ENCODE results near the gene CCT6A.
"Not testable (repeated sequence)": the region's sequence is repeated elsewhere in the genome, so short reads cannot be mapped to it uniquely, and the experiment has no call there.

Gene CCT6A, protein sequence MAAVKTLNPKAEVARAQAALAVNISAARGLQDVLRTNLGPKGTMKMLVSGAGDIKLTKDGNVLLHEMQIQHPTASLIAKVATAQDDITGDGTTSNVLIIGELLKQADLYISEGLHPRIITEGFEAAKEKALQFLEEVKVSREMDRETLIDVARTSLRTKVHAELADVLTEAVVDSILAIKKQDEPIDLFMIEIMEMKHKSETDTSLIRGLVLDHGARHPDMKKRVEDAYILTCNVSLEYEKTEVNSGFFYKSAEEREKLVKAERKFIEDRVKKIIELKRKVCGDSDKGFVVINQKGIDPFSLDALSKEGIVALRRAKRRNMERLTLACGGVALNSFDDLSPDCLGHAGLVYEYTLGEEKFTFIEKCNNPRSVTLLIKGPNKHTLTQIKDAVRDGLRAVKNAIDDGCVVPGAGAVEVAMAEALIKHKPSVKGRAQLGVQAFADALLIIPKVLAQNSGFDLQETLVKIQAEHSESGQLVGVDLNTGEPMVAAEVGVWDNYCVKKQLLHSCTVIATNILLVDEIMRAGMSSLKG

DNA sequence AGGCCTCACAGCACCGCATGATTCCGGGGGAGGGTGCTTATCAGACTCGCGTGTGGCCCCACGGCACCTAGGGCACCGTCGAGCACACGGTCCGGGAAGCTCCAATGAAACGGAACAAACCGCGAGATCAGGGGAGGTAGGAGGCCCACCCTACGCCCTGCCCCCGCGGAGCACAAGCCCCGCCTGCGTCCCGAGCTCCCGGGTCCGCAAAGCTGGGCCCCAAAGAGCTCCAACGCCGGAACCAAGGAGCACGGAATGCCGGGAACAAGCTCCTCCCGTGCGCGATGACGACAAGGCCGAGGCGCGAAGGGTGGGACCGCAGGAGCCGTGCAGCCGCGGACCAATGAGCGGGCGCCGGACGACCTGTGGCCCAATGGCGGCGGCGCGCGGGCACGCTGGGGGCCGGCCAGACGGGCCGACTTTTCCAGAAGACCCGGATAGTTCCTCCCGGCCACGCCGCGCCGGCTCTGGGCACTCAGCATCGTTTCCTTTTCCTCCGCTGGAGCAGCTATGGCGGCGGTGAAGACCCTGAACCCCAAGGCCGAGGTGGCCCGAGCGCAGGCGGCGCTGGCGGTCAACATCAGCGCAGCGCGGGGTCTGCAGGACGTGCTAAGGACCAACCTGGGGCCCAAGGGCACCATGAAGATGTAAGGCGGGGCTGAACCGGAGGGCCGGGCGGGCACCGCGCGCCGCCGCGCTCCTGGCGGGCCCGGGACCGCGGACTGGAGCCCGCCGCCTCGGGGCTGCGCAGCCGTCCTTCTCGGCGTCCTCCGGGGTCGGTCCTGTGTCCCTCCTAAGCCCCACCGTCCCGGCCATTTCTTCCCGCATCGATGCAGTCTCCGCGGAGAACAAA, at the start of gene CCT6A, which contains the start of gene PSPH:
CCT6A (plus strand) TSS at position 427 of the 853 bp plus-strand sequence; CDS start at position 511, 84 bp downstream.
PSPH (minus strand) TSS at position 106 of the 853 bp plus-strand sequence. CDS start 30,232 bp downstream, outside the sequence.
- DNase-seq (ENCODE audit: low read depth) = peak; percentile 89

GRCh38 chr7:56003749-56004148, 47.8 kb upstream of the CCT6A start:
- DNase-seq (ENCODE audit: low read depth) = no peak

- no peak for DNase-seq (ENCODE audit: low read depth)
These were observed 44.4 kb upstream of the CCT6A start for GRCh38 chr7:56007167-56007652.

DNA sequence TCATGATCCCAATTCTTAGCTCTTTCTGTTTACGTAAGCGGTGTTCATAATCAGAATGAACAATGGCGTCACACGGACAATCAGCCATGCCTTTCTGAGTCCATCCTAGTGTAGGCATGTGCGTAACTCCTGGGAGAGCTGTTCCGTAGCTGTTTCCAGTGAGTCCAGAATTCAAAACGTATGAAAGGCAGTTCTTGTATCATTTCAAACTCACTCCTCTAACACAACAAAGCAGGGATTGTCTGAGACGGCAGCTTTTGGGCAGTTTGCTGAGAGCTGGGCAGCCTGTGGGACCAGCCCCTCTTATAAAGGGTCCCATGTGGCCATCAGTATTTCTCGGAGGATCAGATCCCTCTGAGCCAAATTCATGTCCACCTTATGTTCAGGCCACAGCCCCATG, 43.7 kb upstream of the CCT6A start:
- no peak for DNase-seq (ENCODE audit: low read depth)

DNA sequence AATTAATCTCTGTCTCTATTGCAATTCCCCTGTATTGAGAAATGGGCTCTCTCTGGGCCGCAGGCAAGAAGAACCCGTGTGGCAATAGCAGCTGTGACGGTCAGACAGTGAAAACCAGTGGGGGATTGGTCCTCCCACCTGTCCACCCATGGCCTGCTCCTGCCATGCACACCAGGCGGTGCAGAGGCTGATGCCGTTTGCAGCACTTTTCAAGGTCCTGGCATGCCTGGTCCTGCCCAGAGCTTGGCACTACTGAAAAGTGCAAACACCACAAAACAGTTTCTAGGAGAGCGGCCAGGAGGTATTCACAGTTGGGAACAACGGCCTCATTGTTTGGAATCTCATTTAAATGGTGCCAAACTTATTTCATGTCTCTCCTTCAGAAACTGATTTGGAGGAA, 41.9 kb upstream of the CCT6A start:
- no peak for DNase-seq (ENCODE audit: low read depth)

GRCh38 chr7:56017015-56017414, 34.5 kb upstream of the CCT6A start:
- DNase-seq (ENCODE audit: low read depth) = not testable (repeated sequence)

GRCh38 chr7:56019501-56019900, 32.1 kb upstream of the CCT6A start:
- no peak for DNase-seq (ENCODE audit: low read depth)

DNA sequence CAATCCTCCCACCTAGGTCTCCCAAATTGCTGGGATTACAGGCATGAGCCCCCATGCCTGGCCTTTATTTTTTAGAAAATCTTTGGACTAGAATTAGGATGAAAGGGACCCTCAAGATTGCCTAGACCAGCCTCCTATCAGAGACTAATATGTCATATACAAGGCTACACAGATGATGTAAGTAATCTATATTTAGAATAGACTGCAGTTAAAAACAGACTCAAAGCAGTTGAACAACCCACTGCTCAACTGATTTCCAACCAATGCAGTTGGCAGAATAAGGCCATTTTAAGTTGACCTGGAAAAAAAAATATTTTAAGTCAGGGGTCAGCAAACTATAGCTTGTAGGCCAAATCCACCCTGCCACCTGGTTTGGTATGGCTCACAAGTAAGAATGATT, 28.1 kb upstream of the CCT6A start:
- DNase-seq (ENCODE audit: low read depth) = no peak

DNA sequence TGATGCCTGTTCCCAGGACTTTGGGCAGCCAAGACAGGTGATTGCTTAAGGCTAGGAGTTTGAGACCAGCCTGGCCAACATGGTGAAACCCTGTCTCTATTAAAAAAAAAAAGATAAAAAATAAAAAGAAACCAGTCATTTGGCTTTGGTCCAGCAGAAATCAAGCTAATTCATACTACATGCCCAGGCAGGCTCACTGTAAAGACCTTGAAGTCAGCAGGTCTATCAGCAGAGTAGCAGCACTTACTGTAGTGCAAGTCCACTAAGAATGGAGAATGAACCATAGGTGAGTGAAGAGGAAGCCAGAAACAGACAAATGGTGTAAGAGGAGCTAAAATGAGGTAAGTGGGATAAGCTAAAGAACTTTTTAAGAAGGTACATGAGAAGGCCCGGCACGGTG, 25.0 kb upstream of the CCT6A start:
- no peak for DNase-seq (ENCODE audit: low read depth)

DNA sequence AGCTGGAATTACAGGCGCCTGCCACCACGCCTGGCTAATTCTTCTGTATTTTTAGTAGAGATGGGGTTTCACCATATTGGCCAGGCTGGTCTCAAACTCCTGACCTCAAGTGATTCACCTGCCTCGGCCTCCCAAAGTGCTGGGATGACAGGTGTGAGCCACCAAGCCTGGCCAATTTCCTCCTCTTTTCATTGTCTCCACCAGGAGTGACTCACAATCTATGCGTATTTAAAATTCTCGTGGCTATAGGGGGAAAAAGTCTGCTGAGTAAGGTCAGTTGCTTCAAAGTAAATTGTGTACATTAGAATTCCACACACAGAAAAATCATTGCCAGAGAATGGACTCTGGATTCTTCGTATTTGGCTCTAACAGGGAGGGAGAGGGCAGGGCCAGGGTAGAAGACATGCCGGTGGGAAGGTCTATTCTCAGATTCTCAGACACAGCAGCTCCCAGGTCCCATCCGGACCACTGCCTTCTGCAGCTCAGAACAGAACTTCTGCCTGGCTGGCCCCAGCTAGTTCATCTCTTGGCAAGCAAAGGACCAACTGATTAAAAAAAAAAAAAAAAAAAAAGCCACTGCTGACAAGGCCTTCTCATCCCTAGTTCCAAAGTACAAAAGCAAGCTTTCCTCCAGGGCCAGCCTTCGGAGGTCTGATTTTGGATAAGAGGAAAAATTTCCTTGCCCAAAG, 22.5 kb upstream of the CCT6A start:
- no peak for DNase-seq (ENCODE audit: low read depth)

DNA sequence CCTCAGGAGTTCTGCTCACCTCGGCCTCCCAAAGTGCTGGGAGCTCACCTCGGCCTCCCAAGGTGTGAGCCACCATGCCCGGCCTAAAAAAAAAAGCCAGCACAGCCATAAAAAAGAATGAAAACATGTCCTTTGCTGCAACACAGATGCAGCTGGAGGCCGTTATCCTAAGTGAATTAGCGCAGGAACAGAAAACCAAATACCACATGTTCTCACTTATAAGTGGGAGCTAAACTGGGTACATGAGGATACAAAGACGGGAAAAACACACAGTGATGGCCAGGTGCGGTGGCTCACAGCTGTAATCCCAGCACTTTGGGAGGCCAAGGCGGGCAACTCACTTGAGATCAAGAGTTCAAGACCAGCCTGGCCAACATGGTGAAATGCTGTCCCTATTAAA, 21.2 kb upstream of the CCT6A start:
- no peak for DNase-seq (ENCODE audit: low read depth)

- not testable (repeated sequence) for DNase-seq (ENCODE audit: low read depth)
These were observed 20.0 kb upstream of the CCT6A start for GRCh38 chr7:56031556-56031955.

DNA sequence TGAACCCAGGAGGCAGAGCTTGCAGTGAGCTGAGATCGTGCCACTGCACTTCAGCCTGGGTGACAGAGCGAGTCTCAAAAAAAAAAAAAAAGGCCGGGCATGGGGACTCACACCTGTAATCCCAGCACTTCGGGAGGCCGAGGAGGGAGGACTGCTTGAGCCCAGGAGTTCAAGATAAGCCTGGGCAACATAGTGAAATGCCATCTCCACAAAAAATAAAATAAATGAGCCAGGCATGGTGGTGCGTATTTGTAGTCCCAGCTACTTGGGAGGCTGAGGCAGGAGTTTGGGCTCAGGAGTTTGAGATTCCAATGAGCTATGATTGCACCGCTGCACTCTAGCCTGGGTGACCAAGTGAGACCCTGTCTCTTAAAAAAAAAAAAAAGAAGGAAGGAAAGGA, 19.0 kb upstream of the CCT6A start:
- not testable (repeated sequence) for DNase-seq (ENCODE audit: low read depth)

DNA sequence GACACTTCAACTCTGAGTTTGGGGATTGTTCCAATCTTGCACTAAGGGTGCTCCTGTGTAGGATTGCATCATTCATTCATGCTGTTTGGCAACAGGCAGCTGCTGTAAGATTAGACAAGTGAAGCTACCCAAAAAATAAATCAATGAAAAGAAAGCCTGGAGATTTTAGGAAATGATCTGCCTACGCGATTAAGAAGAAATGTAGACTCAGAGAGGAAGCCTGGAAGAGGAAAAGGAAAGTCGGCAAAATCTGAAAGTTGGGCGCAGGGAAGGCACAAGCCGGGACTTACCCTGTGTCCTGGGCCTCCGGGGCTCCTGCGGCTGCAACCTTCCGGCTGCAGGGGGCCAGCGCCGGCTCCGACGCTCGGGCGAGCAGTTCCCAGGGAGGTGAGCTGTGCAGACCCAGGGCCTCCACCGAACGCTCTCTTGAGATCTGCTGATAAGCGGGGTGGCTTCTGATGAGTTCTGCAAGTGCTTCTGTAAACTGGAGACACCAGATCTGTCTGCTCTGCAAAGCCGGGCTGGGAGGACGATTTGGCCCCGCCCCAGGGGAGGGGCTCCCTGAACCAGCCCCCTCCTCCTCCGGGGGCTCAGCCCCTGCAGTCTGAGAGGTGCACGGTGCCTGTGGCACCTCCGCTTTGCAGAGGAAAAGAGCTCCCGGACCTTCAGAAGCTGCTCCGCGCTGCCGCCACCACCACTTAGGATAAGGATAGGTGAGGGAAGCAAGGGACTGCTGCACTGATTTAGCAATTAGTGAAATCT, 17.7 kb upstream of the CCT6A start:
- peak; percentile 57 for DNase-seq (ENCODE audit: low read depth)

DNA sequence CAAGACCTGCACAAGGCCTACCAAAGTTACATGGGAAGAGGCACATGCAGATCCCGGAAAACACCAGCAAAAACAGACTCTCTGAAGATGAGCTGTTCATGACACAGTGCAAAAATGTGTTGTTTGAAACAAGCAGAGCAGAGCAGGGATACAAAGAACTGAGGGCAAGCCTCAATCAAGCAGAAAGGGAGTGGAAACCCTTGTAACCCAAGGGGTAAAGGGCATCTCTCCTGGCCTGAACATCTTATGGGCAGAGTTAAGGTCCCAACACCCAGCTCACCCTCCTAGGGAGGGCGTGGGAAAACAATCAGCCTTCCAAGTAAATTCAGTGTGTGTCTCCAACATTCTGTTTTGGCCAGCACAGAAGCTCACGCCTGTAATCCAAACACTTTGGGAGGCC, 10.8 kb upstream of the CCT6A start:
- no peak for DNase-seq (ENCODE audit: low read depth)

GRCh38 chr7:56045758-56046157, 5.8 kb upstream of the CCT6A start:
- not testable (repeated sequence) for DNase-seq (ENCODE audit: low read depth)

DNA sequence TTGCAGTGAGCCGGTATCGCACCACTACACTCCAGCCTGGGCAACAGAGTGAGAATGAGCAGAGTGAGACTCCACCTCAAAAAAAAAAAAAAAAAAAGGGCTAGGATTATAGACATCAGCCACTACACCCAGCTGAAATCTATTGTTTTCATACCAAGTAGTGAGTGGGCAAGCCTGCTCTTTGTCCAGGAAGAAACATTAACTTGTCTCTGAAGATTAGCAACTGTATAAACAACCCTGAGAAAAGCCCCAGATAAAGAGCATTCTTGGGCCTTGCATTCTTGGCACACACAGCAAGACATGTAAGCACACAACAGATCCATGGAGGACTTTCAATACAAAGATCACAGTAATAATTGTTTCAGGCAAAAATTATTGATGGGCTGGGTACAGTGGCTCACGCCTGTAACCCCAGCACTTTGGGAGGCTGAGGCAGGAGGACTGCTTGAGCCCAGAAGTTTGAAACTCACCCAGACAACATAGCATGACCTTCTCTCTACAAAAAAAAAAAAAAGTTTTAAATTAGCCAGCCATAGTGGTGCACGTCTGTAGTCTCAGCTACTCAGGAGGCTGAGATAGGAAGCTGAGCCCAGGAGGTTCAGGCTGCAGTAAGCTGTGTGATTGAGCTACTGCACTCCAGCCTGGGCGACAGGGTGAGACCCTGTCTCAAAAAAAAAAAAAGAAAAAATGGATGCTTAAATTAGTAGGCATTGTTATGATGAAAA, 4.7 kb upstream of the CCT6A start:
- no peak for DNase-seq (ENCODE audit: low read depth)

DNA sequence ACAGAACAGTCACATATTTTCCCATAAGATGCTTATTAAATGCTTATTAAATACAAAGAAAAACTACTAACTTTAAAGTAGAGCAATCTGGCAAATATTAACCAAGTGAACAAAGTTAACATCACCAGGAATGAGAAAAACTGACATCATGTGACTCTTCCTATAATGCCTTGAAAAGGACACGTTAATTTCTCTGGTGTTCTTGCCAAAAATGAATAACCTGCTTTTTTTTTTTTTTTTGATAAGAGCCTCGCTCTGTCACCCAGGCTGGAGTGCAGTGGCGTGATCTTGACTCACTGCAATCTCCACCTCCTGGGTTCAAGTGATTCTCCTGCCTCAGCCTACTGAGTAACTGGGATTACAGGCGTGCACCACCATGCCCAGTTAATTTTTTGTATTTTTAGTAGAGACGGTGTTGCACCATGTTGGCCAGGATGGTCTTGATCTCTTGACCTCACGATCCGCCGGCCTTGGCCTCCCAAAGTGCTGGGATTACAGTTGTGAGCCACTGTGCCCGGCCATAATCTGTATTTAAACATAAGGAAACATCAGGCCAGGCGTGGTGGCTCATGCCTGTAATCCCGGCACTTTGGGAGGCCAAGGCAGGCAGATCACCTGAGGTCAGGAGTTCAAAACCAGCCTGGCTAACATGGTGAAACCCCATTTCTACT, 4.0 kb upstream of the CCT6A start:
- not testable (repeated sequence) for DNase-seq (ENCODE audit: low read depth)

DNA sequence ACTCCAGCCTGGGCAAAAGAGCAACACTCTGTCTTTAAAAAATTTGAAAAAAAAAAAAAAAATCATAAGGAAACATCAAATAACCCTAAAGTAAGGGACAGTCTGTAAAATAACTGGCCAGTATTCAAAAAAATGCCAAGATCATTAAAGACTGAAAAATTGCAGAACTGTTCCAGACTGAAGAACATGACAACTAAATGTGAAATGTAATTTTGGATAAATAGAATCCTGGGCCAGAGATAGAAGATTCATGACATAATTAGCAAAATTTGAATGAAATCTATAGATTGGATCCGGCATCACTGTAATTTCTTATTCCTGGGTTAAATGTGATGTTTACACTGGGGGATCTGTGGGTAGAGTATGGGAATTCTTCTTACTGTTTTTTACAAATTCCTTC, 3.3 kb upstream of the CCT6A start:
- DNase-seq (ENCODE audit: low read depth) = no peak

DNA sequence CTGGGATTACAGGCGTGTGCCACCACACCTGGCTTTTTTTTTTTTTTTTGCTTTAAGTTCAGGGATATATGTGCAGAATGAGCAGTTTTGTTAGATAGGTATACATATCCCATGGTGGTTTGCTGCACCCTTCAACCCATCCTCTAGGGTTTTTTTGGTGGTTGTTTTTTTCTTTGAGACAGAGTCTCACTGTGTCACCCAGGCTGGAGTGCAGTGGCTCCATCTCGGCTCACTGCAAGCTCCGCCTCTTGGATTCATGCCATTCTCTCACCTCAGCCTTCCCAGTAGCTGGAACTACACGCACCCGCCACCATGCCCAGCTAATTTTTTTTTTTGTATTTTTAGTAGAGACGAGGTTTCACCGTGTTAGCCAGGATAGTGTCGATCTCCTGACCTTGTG, 2.8 kb upstream of the CCT6A start:
- DNase-seq (ENCODE audit: low read depth) = not testable (repeated sequence)

Measured in stimulated activated CD8-positive, alpha-beta memory T cell treated with anti-CD3 and anti-CD28 coated beads, Interleukin-12 subunit alpha, Interleukin-12 subunit beta, amount 100 ng/mL, for 4 hours (primary cell).